GM20431 (cell line): ENCODE data around the gene CIB4.

Experiments
- in situ Hi-C: fragments of 300-500 bp; cut with MseI, MboI; formaldehyde crosslinking; loops from one replicate; pipeline ENCODE4 v1.15.0; 2020; ENCODE audit warnings: low sequenced_read_pairs; ENCODE audit not compliant: unreplicated experiment

CIB4 gene

DNA sequence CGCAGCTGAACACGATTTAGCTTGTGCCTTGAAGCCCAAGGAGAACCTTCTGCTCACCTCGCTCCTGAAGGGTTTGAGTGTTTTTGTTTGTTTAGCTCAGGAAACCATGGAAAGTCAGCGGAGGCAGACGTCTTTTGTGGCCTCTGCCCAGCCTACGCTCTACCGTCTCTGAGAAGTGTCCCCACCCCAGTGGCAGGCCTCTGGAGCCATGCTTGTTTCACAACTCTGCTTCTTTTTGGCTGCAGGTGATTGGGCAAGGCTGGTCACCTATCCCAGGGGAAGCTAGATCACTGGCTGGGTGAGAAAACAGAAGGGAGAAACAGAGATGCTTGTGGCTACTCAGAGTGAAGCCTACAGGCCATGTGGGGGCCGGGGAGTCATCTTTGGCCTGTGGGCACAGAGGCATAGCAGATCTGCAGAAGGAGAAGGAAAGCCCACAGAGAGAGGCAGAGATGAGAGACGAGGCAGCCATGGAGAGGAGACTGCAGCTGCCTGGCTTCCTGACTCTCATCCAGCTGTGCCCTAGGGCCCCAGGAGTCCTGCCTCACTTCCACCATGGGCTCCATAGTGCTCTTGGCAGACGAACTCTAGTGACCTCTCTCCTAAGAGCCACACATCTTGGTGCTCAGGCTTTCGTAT, 50.1 kb downstream of the CIB4 start:
- in situ Hi-C loops, result no loop called here

DNA sequence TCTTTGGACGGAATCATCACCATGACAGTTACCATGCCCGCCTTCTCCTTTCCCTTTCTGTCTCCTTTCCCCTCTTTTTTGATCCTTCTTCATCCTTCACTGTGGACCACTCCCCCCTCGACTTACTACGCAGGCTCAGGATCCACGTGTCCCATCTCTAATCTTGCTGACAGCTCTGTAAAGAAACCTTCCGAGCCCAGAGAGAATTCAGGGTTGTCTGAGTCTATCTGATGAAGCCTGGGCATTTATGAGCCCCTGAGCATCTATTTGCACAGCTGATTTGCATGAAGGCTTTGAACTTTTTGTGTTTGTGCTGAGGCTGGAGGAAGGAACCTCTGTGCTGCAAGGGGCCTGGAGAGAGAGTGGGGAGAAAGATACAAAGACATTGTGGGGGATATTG, 50.7 kb downstream of the CIB4 start:
- in situ Hi-C loops, result no loop called here

DNA sequence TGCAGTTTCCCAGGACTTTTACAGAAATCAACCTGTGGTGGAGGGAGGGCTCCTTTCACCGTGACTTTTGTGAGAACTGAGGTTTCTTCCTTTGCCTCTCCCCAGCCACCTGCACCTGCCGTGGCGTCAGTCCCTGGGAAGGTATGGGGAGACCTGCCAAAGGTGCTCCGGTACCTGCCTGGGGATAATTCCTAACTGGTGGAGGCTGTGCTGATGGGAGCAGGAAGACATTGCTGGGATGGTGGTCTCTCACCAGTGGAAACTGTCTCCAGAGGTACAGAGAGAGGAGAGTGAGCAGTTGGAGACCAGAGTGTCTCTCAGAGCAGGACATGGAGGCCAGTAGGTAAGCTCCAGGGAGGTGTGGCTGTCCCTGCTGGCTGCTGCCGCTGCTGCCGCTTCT, 52.6 kb downstream of the CIB4 start:
- in situ Hi-C loops, result no loop called here

DNA sequence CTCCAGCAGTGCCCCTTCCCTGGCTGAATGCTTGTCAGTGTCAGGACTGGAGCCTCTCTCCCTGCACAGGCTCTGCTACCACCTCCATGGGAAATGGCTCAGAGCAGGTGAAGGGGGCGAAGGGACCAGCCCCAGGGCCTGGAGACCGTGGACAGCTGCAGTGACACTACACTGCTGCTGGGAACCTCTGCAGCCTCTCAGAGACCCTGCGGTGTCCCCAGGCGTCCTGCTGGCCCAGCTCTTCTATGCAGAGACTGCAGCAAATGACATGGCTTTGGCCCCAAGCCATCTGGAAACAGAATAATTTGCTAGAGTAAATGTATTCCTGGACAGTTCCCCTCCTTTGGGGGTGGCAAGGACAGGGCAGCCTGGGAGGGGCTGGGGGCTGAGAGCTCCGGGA, 53.2 kb downstream of the CIB4 start:
- in situ Hi-C loops, result no loop called here

DNA sequence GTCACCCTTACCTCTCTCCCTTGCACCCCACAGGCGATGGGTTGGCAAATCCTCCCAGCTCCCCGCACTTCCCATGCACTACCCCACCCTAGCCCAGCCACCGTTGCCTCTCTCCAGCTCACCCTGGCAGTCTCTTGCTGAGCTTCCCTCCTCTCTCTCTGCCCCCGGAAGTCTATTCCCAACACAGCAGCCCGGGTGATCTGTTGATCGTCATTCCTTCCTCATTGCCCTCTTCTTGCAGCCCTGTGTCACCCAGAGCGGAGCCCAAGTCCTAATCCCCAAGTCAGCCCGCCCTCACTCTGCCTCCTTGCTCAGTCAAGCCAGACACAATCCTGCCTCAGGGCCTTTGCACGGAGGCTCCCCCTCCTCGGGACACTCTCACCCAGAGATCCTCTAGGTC, 55.2 kb downstream of the CIB4 start:
- in situ Hi-C loops, result no loop called here

DNA sequence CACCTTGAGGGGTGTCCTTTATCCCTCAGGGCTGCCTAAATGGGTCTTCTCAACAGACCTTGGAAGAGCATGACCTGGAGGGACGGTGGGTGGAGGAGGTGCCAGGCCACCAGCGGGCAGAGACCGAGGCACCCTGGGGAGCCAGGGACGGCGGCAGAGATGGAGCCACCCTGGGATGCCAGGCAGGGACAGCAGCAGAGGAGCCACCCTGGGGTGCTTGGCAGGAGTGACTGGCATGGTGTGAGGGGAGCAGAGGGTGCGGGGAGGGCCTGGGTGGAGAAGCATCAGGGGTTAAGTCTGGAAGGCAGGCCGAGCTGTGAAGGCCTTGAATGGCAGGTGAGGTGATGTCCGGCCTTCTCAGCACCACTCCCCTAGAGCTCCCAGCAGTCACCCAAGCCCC, 56.1 kb downstream of the CIB4 start:
- in situ Hi-C loops, result no loop called here

DNA sequence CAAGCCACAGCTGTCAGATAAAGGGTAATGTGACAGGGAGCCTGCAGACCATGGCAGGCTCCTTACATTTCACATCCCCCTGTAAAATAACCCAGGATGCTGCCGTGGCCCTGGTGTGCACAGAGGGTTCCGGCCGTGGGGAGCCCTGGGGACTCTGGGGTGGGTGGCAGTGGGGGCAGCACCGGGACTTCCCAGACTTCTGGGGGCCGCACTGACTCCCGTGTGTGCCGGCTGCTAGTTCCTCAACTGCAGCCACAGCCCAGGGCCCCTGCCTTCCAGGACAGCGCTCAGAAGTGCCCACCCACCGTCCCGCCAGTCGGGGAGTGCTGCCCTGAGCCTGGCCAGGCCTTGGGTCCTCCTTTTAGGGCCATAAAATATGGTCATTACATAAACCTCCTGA, 56.5 kb downstream of the CIB4 start:
- in situ Hi-C loops, result no loop called here

DNA sequence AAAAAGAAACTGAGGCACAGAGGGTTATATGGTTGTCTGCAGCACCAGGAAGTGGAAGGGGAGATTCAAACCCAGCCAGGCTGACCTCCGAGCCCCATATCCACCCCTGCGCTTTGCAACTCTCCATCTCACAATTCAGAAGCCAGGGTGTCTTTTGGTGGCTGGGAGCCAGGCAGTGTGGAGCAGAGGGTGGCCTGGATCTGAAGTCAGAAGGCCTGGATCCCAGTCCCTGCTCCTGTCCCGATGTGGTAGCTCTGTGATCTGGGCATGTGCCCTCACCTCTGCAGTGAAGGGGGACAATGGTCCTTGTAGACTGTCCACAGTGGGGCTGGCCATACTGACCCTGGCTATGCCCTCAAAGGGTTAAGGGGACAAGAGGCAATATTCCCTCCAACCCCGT, 57.0 kb downstream of the CIB4 start:
- in situ Hi-C loops, result no loop called here

DNA sequence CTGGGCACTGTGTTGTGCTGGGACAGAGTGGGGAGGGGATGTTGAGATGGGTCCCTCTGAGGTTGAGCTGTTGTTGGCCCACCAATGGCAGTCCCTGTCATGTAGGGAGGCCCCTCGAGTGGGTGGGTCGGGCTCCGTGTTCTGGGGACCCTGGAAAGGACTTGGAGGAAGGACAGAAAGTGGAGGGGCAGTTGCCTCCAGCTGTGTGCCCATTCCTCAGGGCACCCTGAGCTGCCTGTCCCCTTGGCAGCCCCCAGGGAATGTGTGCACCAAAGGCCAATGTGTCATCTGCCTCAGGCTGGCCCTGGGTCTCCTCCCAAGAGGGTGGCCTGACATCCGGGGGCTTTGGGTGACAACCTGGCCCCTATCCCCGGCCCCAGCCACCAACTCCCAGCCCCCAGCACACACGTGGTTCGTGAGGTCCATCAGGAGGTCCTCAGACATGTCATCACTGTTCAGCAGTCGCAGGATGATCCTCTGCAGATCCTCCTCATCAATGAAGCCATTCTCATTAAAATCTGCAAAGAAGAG, 57.7 kb downstream of the CIB4 start:
- in situ Hi-C loops, result no loop called here

DNA sequence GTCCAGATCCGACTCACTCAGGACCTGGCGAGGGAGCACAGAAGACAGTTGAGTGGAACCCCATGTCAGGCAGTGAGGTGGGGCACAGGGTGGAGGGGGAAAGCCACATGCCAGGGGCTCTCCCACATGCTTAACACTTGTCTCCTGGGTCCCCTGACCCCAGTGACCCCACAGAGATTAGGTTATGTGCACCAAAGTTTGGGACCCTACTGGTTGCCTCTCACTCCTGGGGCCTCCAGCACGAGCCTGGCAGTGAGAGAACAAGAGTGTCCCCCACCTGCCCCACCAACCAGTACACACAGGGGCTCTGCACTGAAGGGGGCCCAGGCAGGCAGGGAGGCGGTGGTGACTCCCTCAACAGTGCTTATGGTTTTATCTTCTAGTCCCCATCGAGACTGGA, 58.3 kb downstream of the CIB4 start:
- in situ Hi-C loops, result no loop called here

DNA sequence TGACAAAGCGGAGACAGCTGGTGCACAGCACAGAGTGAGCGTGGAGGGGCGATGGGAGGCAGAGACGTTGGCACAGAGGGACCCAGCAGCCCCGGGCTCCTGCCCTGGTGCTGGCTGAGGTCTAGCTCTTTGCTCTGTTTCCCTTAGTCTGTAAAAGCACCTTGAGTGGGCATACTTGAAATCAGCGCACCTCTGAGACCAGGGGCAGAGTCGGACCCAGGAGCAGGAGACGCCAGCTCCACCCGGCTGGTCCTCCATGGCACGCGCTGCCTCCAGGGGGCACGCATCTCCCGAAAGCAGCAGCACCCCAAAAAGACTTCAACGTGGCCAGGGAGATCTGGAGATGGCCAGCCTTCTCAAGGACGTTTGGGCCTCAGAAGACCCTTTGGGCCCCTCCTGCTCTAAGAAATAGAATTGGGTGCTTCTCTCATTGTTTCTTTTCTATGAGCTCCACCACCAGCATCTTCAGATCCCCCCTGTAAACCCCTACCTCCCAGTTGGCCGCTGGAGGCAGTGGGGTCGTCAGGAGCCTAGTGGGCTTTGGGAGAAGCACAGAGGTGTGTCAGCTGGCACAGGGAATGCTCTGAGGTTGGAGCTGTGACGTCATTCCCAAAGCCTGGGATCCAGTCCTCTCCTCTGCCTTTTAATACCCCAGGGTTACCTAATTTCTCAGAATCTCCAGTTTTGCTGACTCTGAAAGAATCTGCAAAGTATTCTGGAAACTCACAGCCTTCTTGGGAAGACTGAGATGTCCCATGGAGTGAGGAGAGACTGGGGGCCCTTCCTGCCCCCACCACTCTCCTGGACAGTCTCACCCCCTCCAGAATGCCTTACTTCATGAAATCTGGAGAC, 58.9 kb downstream of the CIB4 start:
- in situ Hi-C loops, result no loop called here

DNA sequence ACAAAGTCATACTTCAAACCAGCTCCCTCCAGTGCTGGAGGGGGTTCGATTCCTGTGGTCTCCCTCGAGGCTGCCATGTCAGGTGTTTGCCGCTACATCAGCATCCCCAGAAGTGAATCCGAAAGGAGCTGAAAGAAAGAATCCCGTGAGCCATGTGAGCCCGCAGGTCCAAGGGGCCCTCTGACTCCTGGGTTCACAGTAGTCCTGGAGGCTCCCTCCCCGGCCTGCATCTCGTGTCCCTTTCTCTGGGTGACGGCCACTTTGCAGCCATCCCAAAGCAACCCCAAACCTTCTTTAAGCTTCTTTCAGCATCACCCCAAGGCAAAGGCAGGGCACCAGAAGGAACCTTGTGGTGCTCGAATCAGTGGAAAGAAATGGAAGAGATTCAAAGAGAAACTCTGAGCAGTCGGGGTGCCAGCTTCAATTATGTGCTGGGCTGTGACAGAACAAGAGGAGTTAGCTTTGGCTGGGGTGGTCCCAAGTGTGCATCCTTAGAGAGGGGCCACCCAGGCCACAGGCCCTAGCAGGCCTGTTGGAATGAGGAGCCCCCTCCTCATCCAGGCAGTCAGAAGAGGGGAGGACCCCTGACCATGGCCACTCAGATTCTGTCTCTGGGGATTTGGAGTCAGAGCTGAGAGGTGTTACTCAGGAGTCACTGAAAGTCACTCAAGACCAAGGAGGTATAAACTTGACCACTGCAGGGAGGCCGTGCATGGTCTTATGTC, 59.7 kb downstream of the CIB4 start:
- in situ Hi-C loops, result no loop called here

DNA sequence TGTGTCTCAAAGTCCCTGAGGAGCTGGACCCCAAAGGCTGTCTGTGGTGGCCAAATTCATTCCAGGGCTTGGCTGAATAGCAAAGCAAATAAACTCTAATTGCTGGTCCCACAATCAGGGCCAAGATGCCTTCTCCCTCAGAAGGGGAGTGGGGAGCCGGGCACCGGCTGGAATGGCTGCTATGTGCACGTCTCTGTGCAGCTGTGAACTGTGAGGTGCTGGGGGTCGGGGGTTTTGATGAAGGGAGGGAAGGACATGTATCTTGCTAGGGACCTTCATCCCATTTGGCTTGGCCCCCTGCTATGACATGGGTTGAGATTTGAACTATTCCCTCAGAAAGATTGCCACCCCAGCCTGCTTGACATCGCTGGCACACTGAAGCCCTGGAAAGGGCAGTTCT, 60.4 kb downstream of the CIB4 start:
- in situ Hi-C loops, result no loop called here

DNA sequence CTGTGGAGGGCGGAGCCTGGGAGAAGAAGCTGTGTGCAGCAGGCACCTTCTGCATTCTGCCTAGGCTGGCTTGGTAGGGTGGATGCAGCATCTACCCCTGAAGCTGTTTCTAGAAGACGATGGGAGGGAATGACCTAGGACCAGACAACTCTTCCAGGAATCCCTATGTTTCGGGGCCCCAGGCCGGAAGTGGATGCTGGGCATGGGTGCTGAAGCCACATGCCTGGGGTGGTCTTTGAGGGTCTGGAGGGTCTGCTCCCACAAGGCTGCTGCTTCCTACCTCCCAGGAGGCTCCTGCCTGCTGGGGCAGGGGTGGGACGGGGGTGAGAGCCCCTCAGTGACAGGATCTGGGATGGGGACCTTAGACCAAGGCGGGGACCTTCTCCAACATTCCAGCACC, 61.0 kb downstream of the CIB4 start:
- in situ Hi-C loops, result no loop called here

DNA sequence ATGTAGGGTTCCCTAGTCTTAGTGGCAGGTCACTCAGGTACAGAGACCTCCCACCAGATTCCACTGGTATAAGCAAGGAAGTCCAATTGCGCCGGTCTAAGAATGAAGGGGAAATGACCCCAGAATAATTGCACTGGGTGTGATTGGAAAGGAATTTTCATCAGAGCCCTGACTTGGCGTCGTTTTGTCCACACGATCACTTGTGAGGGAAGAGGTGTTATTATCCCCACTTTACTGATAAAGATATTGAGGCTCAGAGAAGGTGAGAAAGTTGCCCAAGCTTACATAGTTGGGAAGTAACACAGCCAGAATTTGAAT, 61.5 kb downstream of the CIB4 start:
- in situ Hi-C loops, result no loop called here

DNA sequence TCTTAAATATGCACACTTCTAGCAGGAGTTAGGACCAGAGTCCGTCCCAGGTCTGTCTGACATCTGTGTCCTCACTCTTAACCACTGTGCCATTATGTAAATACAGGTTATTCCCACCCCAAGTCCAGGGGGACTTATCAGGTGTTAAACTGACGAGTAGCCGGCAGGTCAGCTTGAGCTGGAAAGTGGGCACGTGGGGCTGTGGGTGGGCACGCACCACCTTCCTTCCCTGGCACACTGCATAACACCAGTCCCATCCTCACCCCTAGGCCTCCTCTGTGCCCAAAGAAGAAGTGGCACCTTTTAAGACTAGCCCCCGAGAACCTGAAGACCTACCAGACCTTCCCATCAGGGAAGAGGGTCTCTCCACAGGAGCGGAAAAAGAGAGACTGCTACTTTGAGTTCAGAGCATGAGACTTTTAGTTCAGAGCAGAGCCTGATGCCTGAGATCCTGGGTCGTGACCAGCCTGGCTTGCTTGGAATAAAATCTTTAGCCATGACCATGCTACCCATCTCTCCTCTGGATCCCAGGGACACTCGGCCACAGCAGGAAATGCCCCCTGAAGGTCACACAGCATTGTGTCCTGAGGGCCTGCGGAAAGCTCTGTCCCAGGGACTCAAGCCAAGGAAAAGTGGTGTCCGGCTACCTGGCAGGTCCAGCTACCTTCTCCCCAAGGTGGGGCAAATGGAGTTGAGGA, 62.0 kb downstream of the CIB4 start:
- in situ Hi-C loops, result no loop called here

DNA sequence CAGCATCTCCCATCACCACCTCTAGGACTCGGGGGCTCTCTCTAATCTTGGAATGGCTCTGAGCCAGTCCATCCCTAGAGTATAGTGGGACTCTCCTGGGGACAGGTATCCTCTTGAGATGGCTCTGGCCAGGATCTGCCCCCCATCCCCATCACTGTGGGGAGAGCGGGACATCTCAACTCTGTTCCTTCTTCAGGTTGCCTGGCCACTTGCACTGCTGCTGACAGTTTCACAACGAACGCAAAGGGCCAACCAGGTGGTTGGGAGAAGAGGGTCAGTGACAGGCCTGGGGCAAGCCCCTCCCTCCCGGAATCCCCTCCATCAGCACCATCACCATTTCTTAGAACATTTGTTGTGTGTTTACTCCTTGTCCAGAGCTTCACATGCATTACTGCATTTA, 62.6 kb downstream of the CIB4 start:
- in situ Hi-C loops, result no loop called here

DNA sequence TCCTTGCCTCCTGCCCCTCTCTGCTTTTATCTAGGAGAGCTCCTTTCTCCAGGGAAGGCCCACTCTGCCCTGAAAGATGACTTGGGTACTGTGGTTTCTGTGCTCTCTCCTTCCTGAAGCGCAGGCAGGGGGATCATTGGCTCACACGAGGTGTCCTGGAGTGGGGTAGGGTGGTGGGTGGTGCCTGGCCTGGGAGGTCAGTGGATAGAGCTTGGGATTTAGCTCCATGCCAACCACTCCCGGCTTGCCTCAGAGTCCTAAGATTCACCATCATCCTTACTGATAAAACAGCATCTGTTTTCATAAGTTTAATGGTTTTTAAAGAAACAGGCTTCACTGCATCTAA, 63.1 kb downstream of the CIB4 start:
- in situ Hi-C loops, result no loop called here

DNA sequence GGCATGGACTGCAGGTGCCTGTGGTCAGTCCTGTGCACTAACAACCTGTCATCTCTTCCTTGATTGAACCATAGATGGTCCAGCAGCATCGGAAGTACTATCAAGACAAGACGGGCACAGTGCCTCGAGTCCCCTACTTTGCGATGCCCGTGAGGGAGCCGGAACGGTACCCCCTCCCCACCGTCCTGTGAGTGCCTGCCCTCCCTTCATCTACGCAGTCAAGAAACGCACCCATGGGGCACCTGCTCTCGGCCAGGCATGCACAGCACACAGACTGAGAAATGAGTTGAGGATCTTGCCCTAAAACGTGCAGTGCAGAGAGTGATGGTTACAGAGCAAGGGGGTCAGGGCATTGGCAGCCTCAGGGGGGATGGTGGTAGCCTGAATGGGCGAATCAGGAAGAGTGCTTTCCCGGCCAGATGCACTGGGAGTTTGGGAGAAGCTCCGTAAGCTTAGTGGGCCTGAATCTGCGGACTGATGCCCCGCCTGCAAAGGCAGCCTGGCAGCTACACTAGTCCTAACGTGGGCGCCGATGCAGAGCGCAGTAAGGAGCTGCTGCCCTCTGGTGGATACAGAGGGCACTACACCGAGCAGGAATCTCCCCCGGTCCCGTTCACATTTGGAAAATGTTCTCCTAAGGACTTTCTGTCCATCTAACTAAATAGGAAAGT, 63.6 kb downstream of the CIB4 start:
- in situ Hi-C loops, result no loop called here
